ENCODE data around the gene SLC25A30.
"Not testable (repeated sequence)": the region's sequence is repeated elsewhere in the genome, so short reads cannot be mapped to it uniquely, and the experiment has no call there.

SLC25A30 gene

GRCh38 chr13:45388664-45389063 is 29.5 kb downstream of the SLC25A30 start:
- no peak overlapping the region for H3K4me3 ChIP-seq (ENCODE audit: insufficient read depth, low read length, poor library complexity, severe bottlenecking)
- no peak overlapping the region for H3K4me2 ChIP-seq (ENCODE audit: low read depth, low read length, poor library complexity, severe bottlenecking)
- no peak overlapping the region for H3K27ac ChIP-seq (ENCODE audit: low read depth, low read length)
- no peak overlapping the region for H2AFZ ChIP-seq (ENCODE audit: low read depth, low read length, severe bottlenecking)
- H3F3A ChIP-seq (ENCODE audit: insufficient read depth): no peaks in the 10 kb centered on the region; the same call in 1 of the 2 replicates
- TF ChIP-seq EZH2phosphoT487 (conservative IDR thresholded peaks at IDR 0.05; ENCODE audit: low read length): no peak
- no peak for TF ChIP-seq CTCF (IDR thresholded peaks at IDR 0.05; ENCODE audit: insufficient read depth, low read length, poor library complexity, severe bottlenecking)
- H3K79me2 ChIP-seq (ENCODE audit: insufficient read depth, low read length): no peaks in the 10 kb centered on the region
- H3K9me2 ChIP-seq (replicated peaks; ENCODE audit: insufficient read depth, low read length): no peaks in the 10 kb centered on the region
- H4K20me1 ChIP-seq (ENCODE audit: low read depth, low read length): no peaks in the 10 kb centered on the region
- no peaks in the 10 kb centered on the region for H3K36me3 ChIP-seq (ENCODE audit: low read length)
- no peak overlapping the region for H3K9ac ChIP-seq (ENCODE audit: low read length)
- no peaks in the 10 kb centered on the region for H3K27me3 ChIP-seq (ENCODE audit: low read length)
- H3K9me3 ChIP-seq (ENCODE audit: insufficient read depth, low read length): no peaks in the 10 kb centered on the region

DNA sequence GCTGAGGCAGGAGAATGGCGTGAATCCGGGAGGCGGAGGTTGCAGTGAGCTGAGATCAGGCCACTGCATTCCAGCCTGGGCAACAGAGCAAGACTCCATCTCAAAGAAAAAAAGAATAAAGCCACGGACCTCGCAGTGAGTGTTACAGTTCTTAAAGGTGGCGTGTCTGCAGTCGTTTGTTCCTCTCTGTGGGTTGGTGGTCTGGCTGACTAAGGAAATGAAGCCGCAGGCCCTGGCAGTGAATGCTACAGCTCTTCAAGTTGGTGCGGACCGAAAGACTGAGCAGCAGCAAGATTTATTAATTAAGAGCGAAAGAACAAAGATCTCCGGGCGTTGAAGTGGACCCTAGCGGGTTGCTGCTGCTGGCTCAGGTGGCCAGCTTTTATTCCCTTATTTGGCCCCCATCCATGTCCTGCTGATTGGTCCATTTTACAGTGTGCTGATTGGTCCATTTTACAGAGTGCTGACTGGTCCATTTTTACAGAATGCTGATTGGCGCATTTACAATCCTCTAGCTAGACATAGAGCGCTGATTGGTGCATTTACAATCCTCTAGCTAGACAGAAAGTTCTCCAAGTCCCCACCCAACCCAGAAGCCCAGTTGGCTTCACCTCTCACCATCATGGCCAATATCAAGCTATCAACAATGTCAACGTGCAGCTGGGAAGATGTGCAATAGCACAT is 31.1 kb downstream of the SLC25A30 start:
- H3K79me2 ChIP-seq (ENCODE audit: insufficient read depth, low read length); H3K4me2 ChIP-seq (ENCODE audit: low read depth, low read length, poor library complexity, severe bottlenecking); H3K27me3 ChIP-seq (ENCODE audit: low read length); H3K4me3 ChIP-seq (ENCODE audit: insufficient read depth, low read length, poor library complexity, severe bottlenecking); H4K20me1 ChIP-seq (ENCODE audit: low read depth, low read length); H3K9me2 ChIP-seq (replicated peaks; ENCODE audit: insufficient read depth, low read length); H3F3A ChIP-seq (ENCODE audit: insufficient read depth); H3K27ac ChIP-seq (ENCODE audit: low read depth, low read length); H3K36me3 ChIP-seq (ENCODE audit: low read length); H3K9me3 ChIP-seq (ENCODE audit: insufficient read depth, low read length); H3K9ac ChIP-seq (ENCODE audit: low read length); H2AFZ ChIP-seq (ENCODE audit: low read depth, low read length, severe bottlenecking): not testable (repeated sequence)

GRCh38 chr13:45385907-45386553 is 32.1 kb downstream of the SLC25A30 start:
- TF ChIP-seq CTCF (IDR thresholded peaks at IDR 0.05; ENCODE audit: insufficient read depth, low read length, poor library complexity, severe bottlenecking): no peak

DNA sequence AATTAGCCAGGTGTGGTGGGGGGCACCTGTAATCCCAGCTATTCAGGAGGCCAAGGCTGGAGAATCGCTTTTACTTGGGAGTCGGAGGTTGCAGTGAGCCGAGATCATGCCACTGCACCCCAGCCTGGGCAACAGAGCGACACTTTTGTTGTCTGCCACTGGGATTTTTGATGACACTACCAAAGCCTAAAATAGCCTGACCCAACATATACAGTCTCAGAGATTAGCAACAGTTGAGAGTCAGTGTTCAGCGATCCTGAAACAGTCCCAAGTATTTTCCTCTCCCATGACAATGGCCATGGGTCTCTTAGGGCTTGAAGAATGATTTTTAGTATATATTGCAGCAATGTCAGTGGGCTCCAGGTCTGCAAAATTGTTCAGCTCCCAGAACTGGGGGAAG is 32.9 kb downstream of the SLC25A30 start:
- Histone ChIP-seq H3K36me3 (ENCODE audit: low read length) (no peaks in the 10 kb centered on the region), H3K9me3 (ENCODE audit: insufficient read depth, low read length) (no peaks in the 10 kb centered on the region), H3K79me2 (ENCODE audit: insufficient read depth, low read length) (no peaks in the 10 kb centered on the region), H3K4me3 (ENCODE audit: insufficient read depth, low read length, poor library complexity, severe bottlenecking) (no peak overlapping the region), H4K20me1 (ENCODE audit: low read depth, low read length) (no peaks in the 10 kb centered on the region), H3K4me2 (ENCODE audit: low read depth, low read length, poor library complexity, severe bottlenecking) (no peak overlapping the region), H3K9ac (ENCODE audit: low read length) (no peak overlapping the region), H3K27me3 (ENCODE audit: low read length) (no peaks in the 10 kb centered on the region), H3K27ac (ENCODE audit: low read depth, low read length) (no peak overlapping the region), H3F3A (ENCODE audit: insufficient read depth) (no peaks in the 10 kb centered on the region), H2AFZ (ENCODE audit: low read depth, low read length, severe bottlenecking) (no peak overlapping the region), H3K9me2 (replicated peaks; ENCODE audit: insufficient read depth, low read length) (no peaks in the 10 kb centered on the region)
- no peak for TF ChIP-seq EZH2phosphoT487 (conservative IDR thresholded peaks at IDR 0.05; ENCODE audit: low read length)
- TF ChIP-seq CTCF (IDR thresholded peaks at IDR 0.05; ENCODE audit: insufficient read depth, low read length, poor library complexity, severe bottlenecking): no peak

More at GRCh38 chr13:45385907-45386553, 32.1 kb downstream of the SLC25A30 start:
- H3K4me2 ChIP-seq (ENCODE audit: low read depth, low read length, poor library complexity, severe bottlenecking): no peak overlapping the region
- no peak overlapping the region for H2AFZ ChIP-seq (ENCODE audit: low read depth, low read length, severe bottlenecking)
- no peaks in the 10 kb centered on the region for H3K9me2 ChIP-seq (replicated peaks; ENCODE audit: insufficient read depth, low read length)
- H3K9me3 ChIP-seq (ENCODE audit: insufficient read depth, low read length): no peaks in the 10 kb centered on the region
- H3K4me3 ChIP-seq (ENCODE audit: insufficient read depth, low read length, poor library complexity, severe bottlenecking): no peak overlapping the region
- H3K9ac ChIP-seq (ENCODE audit: low read length): no peak overlapping the region
- no peaks in the 10 kb centered on the region for H3K79me2 ChIP-seq (ENCODE audit: insufficient read depth, low read length)
- H3K36me3 ChIP-seq (ENCODE audit: low read length): no peaks in the 10 kb centered on the region
- H3F3A ChIP-seq (ENCODE audit: insufficient read depth): no peaks in the 10 kb centered on the region
- H3K27ac ChIP-seq (ENCODE audit: low read depth, low read length): no peak overlapping the region
- no peaks in the 10 kb centered on the region for H4K20me1 ChIP-seq (ENCODE audit: low read depth, low read length)
- H3K27me3 ChIP-seq (ENCODE audit: low read length): no peaks in the 10 kb centered on the region
